Esophagus squamous epithelium (tissue), 4 donors: ENCODE data around the gene PADI3.

ENCODE experiments used
- POLR2A ChIP-seq, 4 donors: fragments of 450-650 bp; IDR thresholded peaks; one replicate each; pipeline ENCODE4 v1.6.1; 2017; ENCODE audit warnings: antibody characterized with exemption in 4 of 4, mild to moderate bottlenecking in 4 of 4, moderate library complexity in 3 of 4
- TF ChIP-seq, protein P1 (sequence below), 6 experiments: fragments of 450-650 bp in 4 of 6; fragments of 200-600 bp in 2 of 6; sonication (generic) in 2 of 6; IDR thresholded peaks; one replicate each; pipeline ENCODE4 v1.5.1; 2016 to 2019; ENCODE audit warnings: antibody characterized with exemption in 6 of 6, mild to moderate bottlenecking in 4 of 6, moderate library complexity in 4 of 6

DNA sequence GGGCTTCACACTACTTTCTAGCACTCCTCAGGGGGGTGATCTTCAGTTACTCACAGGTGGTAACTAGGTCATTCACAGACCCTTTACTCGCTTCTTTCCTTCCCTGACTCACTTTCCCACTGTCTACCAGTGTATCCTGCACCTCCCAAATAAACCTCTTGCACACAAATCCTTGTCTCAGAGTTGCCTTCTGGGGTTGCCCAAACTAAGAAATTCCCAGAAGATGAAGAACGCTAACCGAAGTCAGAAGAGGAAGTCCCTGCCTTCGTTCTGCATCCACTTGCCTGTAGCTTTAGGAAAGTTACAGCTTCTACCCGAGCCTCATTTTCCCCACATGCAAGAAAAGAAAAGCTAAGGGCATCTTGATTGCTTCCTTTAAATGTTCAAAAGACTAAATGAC, 47.2 kb downstream of the PADI3 start:
- no peak for TF ChIP-seq POLR2A (IDR thresholded peaks at IDR 0.05)
- TF ChIP-seq, protein P1, sequence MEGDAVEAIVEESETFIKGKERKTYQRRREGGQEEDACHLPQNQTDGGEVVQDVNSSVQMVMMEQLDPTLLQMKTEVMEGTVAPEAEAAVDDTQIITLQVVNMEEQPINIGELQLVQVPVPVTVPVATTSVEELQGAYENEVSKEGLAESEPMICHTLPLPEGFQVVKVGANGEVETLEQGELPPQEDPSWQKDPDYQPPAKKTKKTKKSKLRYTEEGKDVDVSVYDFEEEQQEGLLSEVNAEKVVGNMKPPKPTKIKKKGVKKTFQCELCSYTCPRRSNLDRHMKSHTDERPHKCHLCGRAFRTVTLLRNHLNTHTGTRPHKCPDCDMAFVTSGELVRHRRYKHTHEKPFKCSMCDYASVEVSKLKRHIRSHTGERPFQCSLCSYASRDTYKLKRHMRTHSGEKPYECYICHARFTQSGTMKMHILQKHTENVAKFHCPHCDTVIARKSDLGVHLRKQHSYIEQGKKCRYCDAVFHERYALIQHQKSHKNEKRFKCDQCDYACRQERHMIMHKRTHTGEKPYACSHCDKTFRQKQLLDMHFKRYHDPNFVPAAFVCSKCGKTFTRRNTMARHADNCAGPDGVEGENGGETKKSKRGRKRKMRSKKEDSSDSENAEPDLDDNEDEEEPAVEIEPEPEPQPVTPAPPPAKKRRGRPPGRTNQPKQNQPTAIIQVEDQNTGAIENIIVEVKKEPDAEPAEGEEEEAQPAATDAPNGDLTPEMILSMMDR (IDR thresholded peaks at IDR 0.05) = no peak
